ENCODE data around the gene SERINC2. TPM values are rescaled to one million over a fixed set of nuclear protein-coding genes. Genes with fewer than 3 reads are reported as not detected.

SERINC2 gene
- total and polyA plus RNA-seq, 4 donors, result 4.9 to 66.4 (median 38.7) TPM

GRCh38 chr1:31482482-31483011 lies 69.5 kb downstream of the SERINC2 start:
- Histone ChIP-seq H3K4me3 (ENCODE audit: low read depth in 1 of 3, low read length in 3 of 3) (no peak overlapping the region), H3K9me3 (ENCODE audit: control insufficient read depth in 4 of 4, low read length in 3 of 4) (no peaks in the 10 kb centered on the region), H3K27me3 (ENCODE audit: control insufficient read depth in 4 of 4, insufficient read depth in 4 of 4, low read length in 3 of 4) (no peaks in the 10 kb centered on the region), H3K9ac (ENCODE audit: low read depth in 1 of 2, low read length in 2 of 2) (no peak overlapping the region), H3K27ac (ENCODE audit: low read depth in 1 of 2, low read length in 2 of 2) (peak overlapping the region in 1 of 2 donors; percentile 38), H3K4me1 (ENCODE audit: control insufficient read depth in 4 of 4, insufficient read depth in 4 of 4, low read length in 3 of 4) (no peaks in the 10 kb centered on the region), H3K36me3 (ENCODE audit: control insufficient read depth in 4 of 4, insufficient read depth in 3 of 4, low read depth in 1 of 4, low read length in 3 of 4) (no peaks in the 10 kb centered on the region)
- TF ChIP-seq JUND (IDR thresholded peaks at IDR 0.05) (no peak), ZBTB33 (IDR thresholded peaks at IDR 0.05) (no peak), FOXA1 (IDR thresholded peaks at IDR 0.05) (no peak), FOXA2 (IDR thresholded peaks at IDR 0.05) (no peak), RAD21 (IDR thresholded peaks at IDR 0.05) (no peak), CTCF (IDR thresholded peaks at IDR 0.05; ENCODE audit: low read depth, low read length, missing input control) (no peak), TAF1 (conservative IDR thresholded peaks at IDR 0.05) (no peak), RXRA (IDR thresholded peaks at IDR 0.05) (no peak), HNF4G (IDR thresholded peaks at IDR 0.05) (no peak)
- WGBS, result 71% methylated on average over 6 of the region's 6 CpGs
- no peak for DNase-seq (ENCODE audit: low spot score)

GRCh38 chr1:31483012-31483946 lies 70.3 kb downstream of the SERINC2 start:
- no peak overlapping the region for H3K9ac ChIP-seq (ENCODE audit: low read depth in 1 of 2, low read length in 2 of 2)
- TF ChIP-seq FOXA1 (IDR thresholded peaks at IDR 0.05), result no peak
- peak in 1 of 2 donors; percentile 27 for TF ChIP-seq RXRA (IDR thresholded peaks at IDR 0.05)

More at GRCh38 chr1:31483012-31483946, 70.3 kb downstream of the SERINC2 start:
- no peak for DNase-seq (ENCODE audit: low spot score)
- H3K9me3 ChIP-seq (ENCODE audit: control insufficient read depth in 4 of 4, low read length in 3 of 4), result no peaks in the 10 kb centered on the region
- H3K4me3 ChIP-seq (ENCODE audit: low read depth in 1 of 3, low read length in 3 of 3), result no peak overlapping the region
- H3K4me1 ChIP-seq (ENCODE audit: control insufficient read depth in 4 of 4, insufficient read depth in 4 of 4, low read length in 3 of 4), result no peaks in the 10 kb centered on the region
- no peaks in the 10 kb centered on the region for H3K27me3 ChIP-seq (ENCODE audit: control insufficient read depth in 4 of 4, insufficient read depth in 4 of 4, low read length in 3 of 4)
- H3K36me3 ChIP-seq (ENCODE audit: control insufficient read depth in 4 of 4, insufficient read depth in 3 of 4, low read depth in 1 of 4, low read length in 3 of 4), result no peaks in the 10 kb centered on the region
- WGBS, result 71% methylated on average over 13 of the region's 13 CpGs
- peak overlapping the region in 1 of 2 donors; percentile 18 for H3K27ac ChIP-seq (ENCODE audit: low read depth in 1 of 2, low read length in 2 of 2)

Other genes with a start within 250 kb of the SERINC2 start
- gene NKAIN1, start 173.3 kb upstream of the SERINC2 start, total RNA-seq, result not detected
- not detected for gene NKAIN1, start 173.3 kb upstream of the SERINC2 start, polyA plus RNA-seq
- gene SNRNP40, start 116.4 kb upstream of the SERINC2 start, total RNA-seq, result 10 to 100 TPM; 26.9 to 74.3 TPM
- 10 to 100 TPM; 12.3 to 12.7 TPM for gene SNRNP40, start 116.4 kb upstream of the SERINC2 start, polyA plus RNA-seq
- 1 to 10 TPM; 7.4 to 9.0 TPM for gene ZCCHC17, start 116.2 kb upstream of the SERINC2 start, total RNA-seq
- gene ZCCHC17, start 116.2 kb upstream of the SERINC2 start, polyA plus RNA-seq, result 10 to 100 TPM in 1 of 2 donors, 1 to 10 TPM in 1; 9.4 to 15.1 TPM
- 10 to 100 TPM in 1 of 2 donors, 1 to 10 TPM in 1; 4.2 to 28.2 TPM for gene FABP3, start 40.1 kb upstream of the SERINC2 start, total RNA-seq
- 1 to 10 TPM; 2.8 to 6.1 TPM for gene FABP3, start 40.1 kb upstream of the SERINC2 start, polyA plus RNA-seq
- gene TINAGL1, start 163.3 kb downstream of the SERINC2 start, total RNA-seq, result 10 to 100 TPM; 16.1 to 52.9 TPM
- 10 to 100 TPM in 1 of 2 donors, 1 to 10 TPM in 1; 8.7 to 35.0 TPM for gene TINAGL1, start 163.3 kb downstream of the SERINC2 start, polyA plus RNA-seq
- gene HCRTR1, start 204.5 kb downstream of the SERINC2 start, total RNA-seq, result not detected
- gene HCRTR1, start 204.5 kb downstream of the SERINC2 start, polyA plus RNA-seq, result under 1 TPM in 1 of 2 donors, not detected in 1; 0.06 TPM
- gene PEF1, start 231.7 kb downstream of the SERINC2 start, total RNA-seq, result 10 to 100 TPM; 30.4 to 34.1 TPM
- gene PEF1, start 231.7 kb downstream of the SERINC2 start, polyA plus RNA-seq, result 10 to 100 TPM; 27.7 to 46.8 TPM

Measured in liver (tissue), 9 donors.